ENCODE measurements around the gene ARL3. TPM values are rescaled to one million over a fixed set of nuclear protein-coding genes. Genes with fewer than 3 reads are reported as not detected.

ARL3 gene
- total and polyA plus RNA-seq, 2 of the 4 experiments (the other 2 are of a cell fraction) = 5.0 to 14.3 TPM

- TF ChIP-seq CHD1 (IDR thresholded peaks at IDR 0.05; ENCODE audit: low read depth, low read length) = no peak
- TF ChIP-seq NFE2L2 (IDR thresholded peaks at IDR 0.05; ENCODE audit: low read depth, low read length) = no peak
- TF ChIP-seq CEBPB (IDR thresholded peaks at IDR 0.05; ENCODE audit: low read depth, low read length) = no peak
- no peak for TF ChIP-seq SMC3 (IDR thresholded peaks at IDR 0.05; ENCODE audit: low read depth, low read length)
- TF ChIP-seq MAFK (IDR thresholded peaks at IDR 0.05; ENCODE audit: low read depth, low read length) = no peak
- no peak for TF ChIP-seq POLR2A (IDR thresholded peaks at IDR 0.05; ENCODE audit: low read depth, low read length)
- TF ChIP-seq MAZ (IDR thresholded peaks at IDR 0.05; ENCODE audit: borderline replicate concordance, low read depth, low read length) = no peak
- TF ChIP-seq, protein P1, sequence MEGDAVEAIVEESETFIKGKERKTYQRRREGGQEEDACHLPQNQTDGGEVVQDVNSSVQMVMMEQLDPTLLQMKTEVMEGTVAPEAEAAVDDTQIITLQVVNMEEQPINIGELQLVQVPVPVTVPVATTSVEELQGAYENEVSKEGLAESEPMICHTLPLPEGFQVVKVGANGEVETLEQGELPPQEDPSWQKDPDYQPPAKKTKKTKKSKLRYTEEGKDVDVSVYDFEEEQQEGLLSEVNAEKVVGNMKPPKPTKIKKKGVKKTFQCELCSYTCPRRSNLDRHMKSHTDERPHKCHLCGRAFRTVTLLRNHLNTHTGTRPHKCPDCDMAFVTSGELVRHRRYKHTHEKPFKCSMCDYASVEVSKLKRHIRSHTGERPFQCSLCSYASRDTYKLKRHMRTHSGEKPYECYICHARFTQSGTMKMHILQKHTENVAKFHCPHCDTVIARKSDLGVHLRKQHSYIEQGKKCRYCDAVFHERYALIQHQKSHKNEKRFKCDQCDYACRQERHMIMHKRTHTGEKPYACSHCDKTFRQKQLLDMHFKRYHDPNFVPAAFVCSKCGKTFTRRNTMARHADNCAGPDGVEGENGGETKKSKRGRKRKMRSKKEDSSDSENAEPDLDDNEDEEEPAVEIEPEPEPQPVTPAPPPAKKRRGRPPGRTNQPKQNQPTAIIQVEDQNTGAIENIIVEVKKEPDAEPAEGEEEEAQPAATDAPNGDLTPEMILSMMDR (conservative IDR thresholded peaks at IDR 0.05; ENCODE audit: low read depth, low read length) = no peak
- TF ChIP-seq RCOR1 (IDR thresholded peaks at IDR 0.05; ENCODE audit: insufficient replicate concordance, low read length) = no peak
- TF ChIP-seq RFX5 (IDR thresholded peaks at IDR 0.05; ENCODE audit: low read depth, low read length) = no peak
- no peak for TF ChIP-seq USF2 (IDR thresholded peaks at IDR 0.05; ENCODE audit: low read depth, low read length)
- TF ChIP-seq FOS (IDR thresholded peaks at IDR 0.05; ENCODE audit: low read depth, low read length) = no peak
- no peak for TF ChIP-seq BHLHE40 (IDR thresholded peaks at IDR 0.05; ENCODE audit: low read depth, low read length)
- TF ChIP-seq, protein P2, sequence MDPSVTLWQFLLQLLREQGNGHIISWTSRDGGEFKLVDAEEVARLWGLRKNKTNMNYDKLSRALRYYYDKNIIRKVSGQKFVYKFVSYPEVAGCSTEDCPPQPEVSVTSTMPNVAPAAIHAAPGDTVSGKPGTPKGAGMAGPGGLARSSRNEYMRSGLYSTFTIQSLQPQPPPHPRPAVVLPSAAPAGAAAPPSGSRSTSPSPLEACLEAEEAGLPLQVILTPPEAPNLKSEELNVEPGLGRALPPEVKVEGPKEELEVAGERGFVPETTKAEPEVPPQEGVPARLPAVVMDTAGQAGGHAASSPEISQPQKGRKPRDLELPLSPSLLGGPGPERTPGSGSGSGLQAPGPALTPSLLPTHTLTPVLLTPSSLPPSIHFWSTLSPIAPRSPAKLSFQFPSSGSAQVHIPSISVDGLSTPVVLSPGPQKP (IDR thresholded peaks at IDR 0.05; ENCODE audit: borderline replicate concordance, low read depth, low read length) = no peak
- TF ChIP-seq RAD21 (IDR thresholded peaks at IDR 0.05; ENCODE audit: low read length) = no peak
- TF ChIP-seq MXI1 (IDR thresholded peaks at IDR 0.05; ENCODE audit: borderline replicate concordance, low read depth, low read length) = no peak
- Histone ChIP-seq H2BK5ac (ENCODE audit: low read depth, low read length, poor library complexity, severe bottlenecking) (no peak overlapping the region), H3K18ac (ENCODE audit: low read depth, low read length) (no peak overlapping the region), H2BK120ac (ENCODE audit: low read depth, low read length) (no peak overlapping the region), H2AFZ (replicated peaks; ENCODE audit: low read length, poor library complexity) (no peak overlapping the region), H3K79me1 (ENCODE audit: low read depth in 1 of 2, low read length in 2 of 2) (peaks cover 23 to 68% of the 10 kb centered on the region in 2 experiments), H4K91ac (ENCODE audit: insufficient read depth, low read depth, low read length) (no peak overlapping the region), H3K9ac (ENCODE audit: low read depth, low read length) (no peak overlapping the region), H2BK20ac (ENCODE audit: low read depth, low read length) (no peak overlapping the region), H3K14ac (replicated peaks; ENCODE audit: low read depth, low read length) (no peak overlapping the region), H4K20me1 (ENCODE audit: insufficient read depth, low read length) (peaks cover 72% of the 10 kb centered on the region), H3K23ac (ENCODE audit: low read depth, low read length) (no peak overlapping the region), H3K56ac (ENCODE audit: extremely low read depth, insufficient read depth, low read length) (no peak overlapping the region), H3K9me1 (ENCODE audit: insufficient read depth, low read length) (peaks cover 3% of the 10 kb centered on the region), H3K9me3 (ENCODE audit: control insufficient read depth, insufficient read depth, low read length) (no peaks in the 10 kb centered on the region), H3K27me3 (ENCODE audit: control insufficient read depth, insufficient read depth, low read length) (no peaks in the 10 kb centered on the region), H2AK9ac (replicated peaks; ENCODE audit: low read depth, low read length, poor library complexity) (no peak overlapping the region), H3K4me2 (ENCODE audit: low read depth, low read length) (no peak overlapping the region), H2BK15ac (ENCODE audit: low read depth, low read length) (no peak overlapping the region), H3K4ac (ENCODE audit: low read depth, low read length) (no peak overlapping the region), H2AK5ac (ENCODE audit: low read depth, low read length) (no peak overlapping the region), H3K36me3 (ENCODE audit: control insufficient read depth, insufficient read depth, low read length) (peaks cover 1% of the 10 kb centered on the region; the same call in 1 of the 2 replicates), H3K4me3 (ENCODE audit: insufficient read depth, low read depth, low read length) (no peak overlapping the region), H3K4me1 (ENCODE audit: control insufficient read depth, insufficient read depth, low read length) (peaks cover 3% of the 10 kb centered on the region; the same call in 1 of the 2 replicates), H4K5ac (ENCODE audit: low read depth, low read length) (no peak overlapping the region), H3K27ac (ENCODE audit: insufficient read depth, low read length) (no peak overlapping the region), H4K8ac (ENCODE audit: low read depth in 2 of 2, low read length in 2 of 2) (no peak overlapping the region)
- dilution Hi-C loops (cut with HindIII; ENCODE audit: low sequenced_read_pairs, unreplicated experiment) (no loop called here), intact Hi-C loops (cut with micrococcal nuclease) (no loop called here), in situ Hi-C loops (cut with MboI; ENCODE audit: low sequenced_read_pairs) (no loop called here)
- DNase-seq (no peak), ATAC-seq (ENCODE audit: low read depth) (no peak)
- ChIA-PET POLR2A (ENCODE audit: unreplicated experiment) (no interaction called here), CTCF (no interaction called here)
- no CpG with 5 or more reads among the region's 9 CpGs for WGBS, 2 experiments (ENCODE audit: extremely low coverage in 2 of 2, insufficient read length in 1 of 2)
- BruUV-seq (replicated peaks) = no TSS peak
Observed at GRCh38 chr10:102758240-102758932, 44.2 kb upstream of the ARL3 start.

Measured in IMR-90 (cell line).